GM18517 (cell line): ENCODE data around the gene NACAD.
"Not testable (repeated sequence)": the region's sequence is repeated elsewhere in the genome, so short reads cannot be mapped to it uniquely, and the experiment has no call there.

Experiments used
- ATAC-seq: cut with Tn5 transposase; IDR thresholded peaks from one replicate; pipeline ENCODE4 v1.9.1; 2021; ENCODE audit warnings: mild to moderate bottlenecking, moderate library complexity; ENCODE audit not compliant: unreplicated experiment

The NACAD gene

DNA sequence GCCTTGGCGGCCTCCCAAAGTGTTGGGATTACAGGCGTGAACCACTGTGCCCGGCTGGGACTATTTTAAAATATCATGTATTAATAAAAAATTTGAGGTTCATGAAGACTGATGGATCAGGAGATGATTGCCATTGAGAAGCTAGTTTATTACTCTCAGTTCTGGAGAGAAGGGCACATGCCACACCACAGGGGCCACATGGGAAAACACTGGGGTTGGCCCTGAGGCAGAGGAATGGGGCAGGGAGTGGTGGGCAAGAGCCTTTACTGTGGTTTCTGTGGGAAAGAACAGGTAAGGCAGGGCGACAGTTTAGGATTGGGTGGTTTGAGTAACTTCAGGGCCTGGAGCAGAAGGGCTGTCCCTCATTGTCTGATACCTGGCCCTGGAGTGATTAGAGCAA is 29.5 kb upstream of the NACAD start:
- no peak for ATAC-seq

DNA sequence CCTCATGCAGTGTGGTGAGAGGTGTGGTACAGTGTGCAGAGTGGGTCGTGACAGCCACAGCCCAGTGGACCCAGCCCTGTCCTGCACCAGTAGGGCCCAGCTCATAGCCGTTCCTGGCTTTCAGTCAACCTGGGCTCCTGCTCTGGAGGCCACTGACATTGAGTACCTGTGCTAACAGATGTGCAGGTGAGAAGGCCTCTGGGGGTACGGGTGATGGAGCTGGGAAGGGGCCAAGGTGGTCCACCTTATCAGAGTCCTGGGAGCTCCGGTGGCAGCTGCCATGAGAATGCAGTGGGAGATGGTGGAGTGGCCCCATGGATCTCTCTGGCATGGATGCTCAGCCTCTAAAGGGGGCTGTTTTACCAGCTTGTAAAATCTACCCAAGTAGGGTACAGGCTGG is 28.8 kb upstream of the NACAD start:
- no peak for ATAC-seq

DNA sequence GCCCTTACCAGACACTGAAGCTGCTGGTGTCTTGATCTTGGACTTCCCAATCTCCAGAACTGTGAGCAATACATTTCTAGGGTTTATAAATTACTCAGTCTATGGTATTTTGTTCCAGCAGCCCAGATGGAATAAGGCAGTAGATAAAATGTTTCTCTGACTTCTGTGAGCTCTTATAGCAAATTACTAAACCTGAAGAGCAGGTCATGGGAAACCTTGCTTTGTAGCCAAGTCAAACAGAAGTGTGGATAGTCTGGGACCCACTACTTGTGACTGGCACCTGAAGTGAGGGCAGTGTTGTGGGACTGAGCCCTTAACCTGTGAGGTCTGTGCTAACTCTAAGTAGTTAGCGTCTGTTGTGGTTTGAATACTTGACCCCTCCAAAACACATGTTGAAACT is 27.3 kb upstream of the NACAD start:
- no peak for ATAC-seq

DNA sequence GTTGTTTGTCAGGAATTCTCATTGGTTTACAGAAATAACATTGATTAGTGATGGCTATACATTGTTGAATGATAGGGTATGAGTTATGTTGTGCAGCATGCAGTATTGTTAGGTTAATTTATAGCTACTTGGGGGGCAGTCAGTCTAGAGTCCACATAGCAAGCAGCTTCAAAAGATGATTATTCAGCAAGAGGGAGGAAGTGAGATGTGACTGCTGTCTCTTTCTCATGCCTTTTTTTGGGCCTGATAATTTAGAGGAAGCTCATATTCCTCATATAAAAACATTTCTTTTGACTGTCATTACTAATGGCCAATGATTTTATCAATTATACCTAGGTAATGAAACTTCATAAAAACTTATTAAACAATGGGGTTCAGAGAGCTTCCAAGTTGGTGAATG is 26.2 kb upstream of the NACAD start:
- ATAC-seq: no peak

DNA sequence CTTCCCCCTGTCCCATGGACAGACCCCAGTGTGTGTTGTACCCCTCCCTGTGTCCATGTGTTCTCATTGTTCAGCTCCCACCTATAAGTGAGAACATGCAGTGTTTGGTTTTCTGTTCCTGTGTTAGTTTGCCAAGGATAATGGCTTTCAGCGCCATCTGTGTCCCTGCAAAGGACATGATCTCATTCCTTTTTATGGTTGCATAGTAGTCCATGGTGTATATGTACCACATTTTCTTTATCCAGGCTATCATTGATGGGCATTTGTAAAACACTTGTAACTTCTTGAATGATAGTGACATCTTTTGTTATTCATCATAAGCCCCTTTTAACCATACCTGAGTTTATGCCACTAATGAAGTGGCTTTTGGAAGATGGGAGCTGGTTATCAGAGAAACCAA is 25.5 kb upstream of the NACAD start:
- not testable (repeated sequence) for ATAC-seq

DNA sequence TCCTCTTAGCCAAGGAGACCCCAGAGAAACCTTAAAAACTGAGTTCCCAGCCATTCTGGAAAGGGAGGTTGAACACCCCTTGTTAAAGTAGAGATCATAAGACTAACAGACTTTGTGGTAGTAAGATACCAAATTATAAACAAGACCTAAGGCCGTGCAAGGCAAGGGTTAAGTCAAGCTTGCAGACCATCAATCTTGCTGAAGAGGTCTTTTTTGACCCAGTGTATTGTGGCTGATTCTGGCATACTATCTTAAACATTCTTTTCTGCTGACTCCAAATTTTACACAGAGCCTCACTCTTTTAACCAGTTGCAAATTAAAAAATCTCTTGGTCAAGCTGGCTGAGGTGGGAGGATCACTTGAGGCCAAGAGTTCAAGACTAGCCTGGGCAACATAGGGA is 23.9 kb upstream of the NACAD start:
- no peak for ATAC-seq

DNA sequence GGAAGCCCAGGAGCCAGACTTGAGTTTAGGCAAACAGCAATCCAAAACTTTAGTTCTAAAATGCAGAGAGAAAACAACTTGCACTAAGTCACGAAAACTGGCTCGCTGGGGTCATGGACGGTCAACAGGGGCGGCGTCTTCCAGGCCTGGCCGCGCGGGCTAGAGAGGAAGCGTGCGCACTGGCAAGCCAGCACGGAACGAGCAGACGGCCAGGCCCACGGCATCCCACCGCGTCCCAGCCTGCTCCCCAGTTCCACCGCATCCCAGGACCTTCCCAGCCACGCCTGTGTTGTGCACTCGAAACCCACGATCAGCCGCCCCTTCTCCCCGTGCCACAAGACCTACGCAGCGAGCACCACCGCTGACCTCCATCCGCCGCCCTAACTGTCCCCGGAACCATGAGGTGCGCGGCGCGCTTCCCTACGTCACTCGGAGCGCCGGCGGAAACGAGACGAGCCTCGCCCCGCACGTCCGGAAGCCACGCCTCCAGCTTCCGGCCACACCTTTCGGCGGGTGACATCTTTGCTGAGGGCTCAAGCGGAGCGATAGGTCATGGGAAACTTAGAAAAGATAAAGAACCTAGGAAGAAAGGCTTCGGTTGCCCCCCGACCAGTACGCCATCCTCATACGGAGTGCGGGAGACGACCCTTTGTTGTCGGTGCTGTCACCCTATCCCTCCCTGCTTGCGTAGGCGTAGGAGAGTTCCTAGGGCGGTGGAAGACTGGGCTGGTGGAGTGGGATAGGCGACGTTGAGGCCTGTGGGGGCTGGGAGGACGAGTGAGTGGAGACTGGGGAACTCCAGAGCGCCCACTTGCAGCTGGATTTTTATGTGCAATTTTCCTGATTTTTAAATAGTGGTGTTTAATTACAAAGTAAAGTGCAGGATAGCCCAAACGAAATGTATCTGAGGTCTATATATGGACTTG is 22.8 kb upstream of the NACAD start, which contains the start of gene TBRG4:
Gene TBRG4 (minus strand): TSS at position 400 of the 926 bp plus-strand sequence. CDS start 2,460 bp downstream, outside the sequence.
- ATAC-seq: peak; percentile 87

DNA sequence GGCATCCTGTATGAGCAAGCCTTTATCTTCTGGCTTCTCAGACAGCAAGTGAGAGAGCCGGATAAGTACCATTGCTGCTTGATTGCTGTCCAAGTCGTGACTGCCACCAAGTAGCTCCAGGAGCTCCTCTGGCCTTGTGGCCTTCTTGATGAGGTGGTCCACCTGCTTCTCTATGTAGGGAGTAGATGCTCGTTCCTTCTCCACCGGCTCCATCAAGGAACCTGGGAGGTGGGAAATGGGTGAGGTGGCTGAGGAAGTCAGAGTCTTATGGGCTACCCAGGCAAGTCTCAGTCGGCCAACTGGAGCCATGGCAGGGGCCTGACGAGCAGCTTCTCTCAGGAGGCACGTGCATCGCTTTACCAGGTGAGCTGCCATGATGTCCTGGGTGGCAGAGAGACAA is 20.1 kb upstream of the NACAD start:
- no peak for ATAC-seq

DNA sequence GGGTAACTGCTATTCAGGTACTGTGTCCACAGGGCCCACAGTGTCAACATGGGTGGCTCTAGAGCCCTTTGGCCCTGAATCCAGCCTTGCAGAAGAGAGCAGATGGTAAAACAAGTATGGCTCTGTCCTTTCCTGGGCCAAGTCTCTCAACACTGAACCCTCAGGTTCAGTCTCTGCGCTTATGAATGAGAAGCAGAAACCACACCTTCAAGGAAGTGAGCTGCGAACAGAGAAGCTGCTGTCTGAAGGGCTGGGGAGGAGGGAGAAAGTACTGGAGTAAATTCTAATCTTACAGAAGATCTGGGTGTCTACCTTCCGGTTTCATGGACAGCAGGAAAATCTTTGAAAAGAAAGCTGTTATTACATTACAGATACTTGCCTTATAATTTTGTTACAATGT is 18.6 kb upstream of the NACAD start:
- ATAC-seq: no peak

DNA sequence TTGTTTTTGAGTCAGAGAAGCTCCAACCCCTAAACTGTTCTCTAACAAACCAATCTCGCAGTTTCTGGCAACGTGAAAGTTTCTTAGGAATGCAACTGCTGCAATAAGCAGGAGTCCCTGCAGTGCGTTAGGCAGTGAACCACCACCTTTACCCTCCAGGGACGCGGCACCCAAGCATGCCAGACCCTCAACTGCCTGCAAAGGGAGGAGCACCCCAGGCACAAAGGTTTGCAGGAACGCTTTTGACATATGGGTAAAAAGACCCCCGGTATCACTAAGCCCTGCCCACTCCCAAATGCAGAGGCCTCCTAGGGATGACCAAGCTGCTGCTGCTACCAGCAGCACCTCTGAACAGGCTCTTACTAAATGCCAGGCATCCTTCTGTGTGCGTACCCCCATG is 18.1 kb upstream of the NACAD start:
- ATAC-seq: no peak

DNA sequence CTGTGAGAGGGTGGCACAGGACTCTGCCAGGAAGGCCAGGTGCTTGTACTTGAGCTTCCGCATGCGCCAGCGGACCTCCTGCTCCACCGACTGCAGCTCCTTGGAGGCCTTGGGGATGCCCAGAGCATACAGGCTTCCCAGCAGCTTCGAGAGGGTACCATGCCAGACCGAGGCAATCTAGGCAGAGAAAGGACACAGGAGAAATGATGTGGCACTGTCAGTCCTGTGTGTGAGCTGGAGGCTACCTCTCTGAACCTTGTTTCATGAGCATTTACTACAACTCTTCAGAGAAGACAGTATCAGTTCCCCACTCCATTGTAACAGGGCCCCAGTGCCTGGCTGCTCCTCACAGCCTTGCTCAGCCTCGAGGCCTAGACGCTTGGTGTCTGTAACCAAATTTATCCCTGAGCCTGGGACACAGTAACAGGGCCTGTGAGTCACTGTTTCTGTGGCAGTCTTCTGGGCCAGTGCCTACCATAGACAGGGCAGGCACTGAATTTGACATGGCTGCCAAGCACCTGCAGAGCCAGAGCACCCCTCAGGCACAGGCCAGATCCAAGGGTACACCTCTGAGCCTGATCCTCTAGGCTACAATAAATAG is 16.9 kb upstream of the NACAD start:
- no peak for ATAC-seq

DNA sequence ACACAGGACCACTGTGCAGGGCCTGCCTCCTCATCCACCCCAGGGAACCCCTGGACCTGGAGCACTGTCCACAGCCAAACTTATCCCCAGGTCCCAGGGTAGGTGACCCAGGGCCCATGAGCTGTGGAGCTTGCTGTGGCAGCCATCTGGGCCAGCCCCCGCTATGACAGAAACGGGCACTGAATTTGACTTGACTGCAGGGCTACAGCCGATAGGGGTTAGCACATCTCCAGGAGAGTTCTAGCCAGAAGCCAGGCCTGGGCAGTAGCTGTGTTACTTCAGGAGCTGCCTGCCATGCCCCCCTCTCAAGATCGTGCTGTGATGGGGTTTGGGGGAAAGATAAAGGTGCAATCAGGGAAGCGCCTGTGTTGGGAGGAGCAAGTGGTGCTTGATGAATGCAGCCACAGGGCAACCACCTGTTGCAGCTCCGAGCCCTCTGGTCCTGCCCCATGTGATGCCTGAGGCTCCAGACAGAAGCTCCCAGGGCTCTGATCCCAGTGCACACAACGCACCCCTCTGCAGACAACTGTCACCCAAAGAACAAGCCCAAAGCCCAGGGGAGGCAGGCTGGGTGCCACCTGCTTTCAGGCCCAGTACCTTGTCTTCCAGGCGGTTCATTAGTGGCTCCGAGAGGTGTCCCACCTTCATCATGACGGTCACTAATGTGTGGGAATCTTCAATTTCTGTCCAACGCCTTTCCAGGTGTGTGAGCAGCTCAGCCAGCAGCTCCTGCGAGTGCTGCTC is 16.2 kb upstream of the NACAD start:
- no peak for ATAC-seq

DNA sequence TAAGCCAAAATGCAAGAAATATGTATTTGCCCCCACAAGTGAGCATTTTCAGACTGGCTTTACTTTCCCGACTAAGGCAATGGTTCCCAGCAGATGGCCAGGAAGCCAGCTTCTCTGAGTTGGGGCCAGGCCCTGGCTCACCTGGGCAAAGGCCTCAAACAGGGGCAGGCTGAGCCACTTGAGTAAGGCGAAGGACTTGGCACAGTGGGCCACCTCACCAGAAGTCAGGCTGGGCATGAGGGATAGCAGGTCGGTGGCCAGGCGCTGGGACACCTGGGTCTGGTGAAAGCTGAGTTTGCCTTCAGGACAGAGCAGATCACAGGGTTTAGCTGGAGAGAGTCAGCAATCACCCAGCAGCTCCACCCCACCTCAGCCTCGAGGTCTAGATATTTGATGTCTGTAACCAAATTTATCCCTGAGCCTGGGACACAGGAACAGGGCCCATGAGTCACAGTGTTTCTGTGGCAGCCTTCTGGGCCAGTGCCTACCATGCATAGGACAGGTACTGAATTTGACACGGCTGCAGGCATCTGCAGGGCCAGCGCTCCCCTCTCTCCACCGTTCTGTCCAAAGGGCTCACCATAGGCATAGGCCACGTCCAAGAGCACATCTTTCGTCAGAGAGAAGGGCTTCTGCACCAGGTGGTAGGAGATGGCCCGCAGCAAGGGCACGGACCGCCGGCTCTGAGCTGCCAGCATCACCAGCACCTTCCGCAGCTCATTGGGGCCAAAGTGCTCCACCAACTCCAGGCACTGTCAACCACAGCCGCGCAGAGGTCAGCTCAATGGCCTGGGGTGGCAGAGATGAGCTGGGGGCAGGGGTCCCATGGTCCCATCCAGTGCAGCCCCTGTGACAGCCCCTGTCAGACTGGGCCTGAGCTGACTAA is 15.4 kb upstream of the NACAD start:
- no peak for ATAC-seq

DNA sequence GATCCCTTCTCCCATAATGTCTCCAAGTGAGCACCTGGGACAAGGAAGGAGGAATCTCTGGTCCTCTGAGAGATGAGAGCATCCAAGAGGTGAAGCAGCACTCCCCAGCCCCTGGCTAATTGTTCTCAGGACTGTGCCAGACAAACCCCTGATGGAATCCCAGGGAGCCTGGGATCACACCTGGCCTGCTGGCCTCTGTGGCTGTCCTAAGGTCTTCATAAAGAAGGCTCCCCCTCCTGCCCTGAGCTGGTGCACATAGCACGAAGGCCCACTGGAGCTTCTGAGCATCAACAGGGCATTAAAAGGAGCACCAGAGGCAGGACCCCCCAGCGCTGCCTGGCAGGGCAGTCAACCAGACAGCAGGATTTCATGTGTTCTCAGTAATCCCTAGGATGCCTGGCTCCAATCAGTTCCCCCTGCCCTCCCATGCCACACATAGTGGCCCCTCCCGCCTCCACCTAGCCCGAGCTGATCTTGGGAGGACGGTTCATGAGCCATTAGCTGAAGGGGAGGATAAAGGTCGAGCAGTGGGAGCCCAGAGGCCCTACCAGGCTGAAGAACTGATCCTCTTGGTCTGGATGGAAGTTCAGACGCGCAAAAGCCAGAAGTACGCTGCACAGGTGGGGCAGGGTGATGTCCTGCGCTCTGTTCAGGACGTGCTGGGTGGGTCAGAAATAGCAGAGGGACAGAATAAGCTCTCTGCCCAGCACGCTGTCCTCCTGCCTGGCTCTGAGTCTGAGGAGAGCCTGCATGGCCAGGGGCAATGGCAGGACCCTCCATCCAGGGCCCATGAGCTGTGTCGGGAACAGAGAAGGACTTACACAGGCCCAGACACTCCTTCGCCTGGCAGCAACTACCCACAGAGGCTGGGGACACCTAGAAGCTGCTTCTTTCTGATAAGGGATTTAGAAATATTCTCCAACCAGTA is 14.3 kb upstream of the NACAD start:
- ATAC-seq: no peak

DNA sequence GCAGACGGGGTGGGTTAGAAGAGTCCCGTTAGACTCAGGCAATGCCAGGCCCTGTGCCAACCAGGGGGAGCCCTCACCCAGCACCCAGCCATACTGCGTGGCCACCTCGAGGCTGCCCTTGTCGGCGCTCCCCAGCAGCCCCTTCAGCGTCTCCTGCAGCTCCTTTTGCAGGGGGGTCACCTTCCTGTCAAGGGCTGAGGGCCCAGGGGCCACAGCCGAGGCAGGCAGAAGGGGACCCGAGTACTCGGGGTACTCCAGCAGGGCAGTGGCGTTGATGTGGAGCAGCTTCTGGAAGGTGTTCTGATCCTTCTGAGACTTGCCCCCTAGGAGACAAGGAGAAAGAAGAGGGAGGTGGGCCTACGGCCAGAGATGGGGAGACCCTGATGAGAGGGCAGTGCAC is 13.0 kb upstream of the NACAD start:
- no peak for ATAC-seq

DNA sequence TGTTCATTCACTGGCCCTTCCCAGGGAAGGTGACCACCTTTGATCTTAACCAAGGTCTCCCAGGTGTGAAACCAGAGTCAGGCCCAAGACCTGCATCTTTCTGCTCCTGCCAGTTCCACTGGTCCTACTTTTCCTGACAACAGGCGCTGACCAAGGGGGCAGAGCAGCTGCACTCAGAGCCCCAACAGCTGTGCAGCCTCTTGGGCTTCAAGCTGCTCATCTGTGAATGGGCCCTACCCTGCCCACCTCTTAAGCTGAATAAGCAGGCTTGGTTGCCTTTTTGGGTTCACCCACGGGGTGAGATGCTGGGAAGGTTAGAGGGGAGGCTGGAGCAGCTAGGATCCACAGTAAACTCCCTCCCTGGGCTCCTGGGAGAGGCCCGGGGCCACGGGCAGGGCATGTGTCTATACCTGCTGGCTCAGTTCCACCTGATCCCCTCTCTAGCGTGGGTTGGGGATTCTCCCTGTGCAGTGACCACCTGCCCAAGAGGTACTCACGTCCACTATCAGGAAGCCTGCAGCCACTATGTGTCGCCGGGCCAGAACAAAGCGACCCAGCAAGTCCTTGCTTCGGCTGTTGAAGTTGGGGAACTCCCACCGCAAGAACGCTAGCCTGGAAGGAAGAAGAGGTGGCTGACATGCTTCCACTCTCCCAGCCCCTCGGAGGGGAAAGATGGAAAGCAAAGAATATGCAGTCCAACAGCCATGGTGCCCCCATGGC is 12.2 kb upstream of the NACAD start:
- ATAC-seq: no peak

DNA sequence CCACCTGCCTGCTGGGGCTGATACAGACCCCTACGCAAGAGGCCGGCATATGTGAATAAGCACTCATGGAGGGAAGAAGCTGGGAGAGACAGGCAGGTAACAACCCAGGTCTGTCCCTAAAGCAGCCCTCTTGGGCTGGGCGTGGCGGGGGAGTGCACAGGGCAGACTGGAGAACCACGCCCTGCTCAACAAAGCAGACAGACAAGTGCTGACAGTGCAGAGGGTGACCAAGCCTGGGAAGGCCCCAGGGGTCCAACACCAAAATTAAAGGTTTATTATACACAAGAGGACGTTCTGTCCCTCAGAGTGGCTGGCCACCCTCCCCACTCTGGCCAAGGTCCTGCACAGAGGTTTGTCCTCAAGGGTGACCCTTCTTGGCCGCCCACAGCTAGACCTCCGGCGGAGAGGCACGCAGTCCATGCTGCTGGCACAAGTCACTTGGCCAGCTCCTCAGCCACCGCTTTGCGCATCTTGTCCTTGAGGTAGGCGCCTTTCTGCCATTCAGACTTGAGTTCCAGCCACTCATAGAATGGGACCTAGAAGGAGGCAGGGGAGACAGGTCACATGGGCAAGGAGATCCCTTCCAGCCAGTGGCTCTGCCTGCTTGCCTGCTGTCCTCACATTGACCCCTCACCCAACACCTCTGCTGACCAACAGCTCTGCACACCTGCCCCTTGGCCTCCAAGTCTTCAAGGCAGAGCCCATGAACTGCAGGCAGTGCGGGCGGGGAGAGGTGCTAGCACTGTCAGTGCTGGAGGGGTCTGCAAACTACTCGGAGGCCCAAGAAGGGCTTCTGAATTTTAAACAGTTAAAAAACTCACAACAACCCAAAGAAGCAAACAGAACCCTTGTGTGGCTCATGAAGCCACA is 11.4 kb upstream of the NACAD start:
- no peak for ATAC-seq
